ENCODE data around the gene TMEM238L. TPM values are rescaled to one million over a fixed set of nuclear protein-coding genes. Genes with fewer than 3 reads are reported as not detected.

The TMEM238L gene
- total RNA-seq, 1 donor from 2014 or later, result not detected

DNA sequence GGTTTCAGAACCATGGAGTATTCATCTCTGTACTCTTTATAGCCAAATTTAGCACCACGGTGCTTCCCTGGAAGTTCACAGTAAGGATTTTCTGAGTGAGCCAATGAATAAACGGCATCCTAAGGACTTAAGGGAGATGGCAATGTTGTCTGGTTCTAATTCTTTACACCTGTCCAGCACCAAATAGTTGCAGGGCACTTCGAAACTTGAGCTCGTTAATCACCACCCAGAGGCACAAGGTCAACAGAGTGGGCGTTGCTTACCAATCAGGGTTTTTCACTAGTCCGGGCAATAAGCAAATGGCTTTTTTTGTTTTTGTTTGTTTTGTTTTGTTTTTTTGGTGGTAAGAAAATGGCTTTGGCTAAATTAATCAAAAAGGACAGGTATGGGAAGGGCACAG is 45.8 kb downstream of the TMEM238L start:
- DNase-seq (ENCODE audit: low spot score), result no peak
- TF ChIP-seq, protein P1, sequence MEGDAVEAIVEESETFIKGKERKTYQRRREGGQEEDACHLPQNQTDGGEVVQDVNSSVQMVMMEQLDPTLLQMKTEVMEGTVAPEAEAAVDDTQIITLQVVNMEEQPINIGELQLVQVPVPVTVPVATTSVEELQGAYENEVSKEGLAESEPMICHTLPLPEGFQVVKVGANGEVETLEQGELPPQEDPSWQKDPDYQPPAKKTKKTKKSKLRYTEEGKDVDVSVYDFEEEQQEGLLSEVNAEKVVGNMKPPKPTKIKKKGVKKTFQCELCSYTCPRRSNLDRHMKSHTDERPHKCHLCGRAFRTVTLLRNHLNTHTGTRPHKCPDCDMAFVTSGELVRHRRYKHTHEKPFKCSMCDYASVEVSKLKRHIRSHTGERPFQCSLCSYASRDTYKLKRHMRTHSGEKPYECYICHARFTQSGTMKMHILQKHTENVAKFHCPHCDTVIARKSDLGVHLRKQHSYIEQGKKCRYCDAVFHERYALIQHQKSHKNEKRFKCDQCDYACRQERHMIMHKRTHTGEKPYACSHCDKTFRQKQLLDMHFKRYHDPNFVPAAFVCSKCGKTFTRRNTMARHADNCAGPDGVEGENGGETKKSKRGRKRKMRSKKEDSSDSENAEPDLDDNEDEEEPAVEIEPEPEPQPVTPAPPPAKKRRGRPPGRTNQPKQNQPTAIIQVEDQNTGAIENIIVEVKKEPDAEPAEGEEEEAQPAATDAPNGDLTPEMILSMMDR (IDR thresholded peaks at IDR 0.05), result no peak
- H3K4me1 Mint-ChIP-seq (ENCODE audit: low read depth), result no peaks in the 10 kb centered on the region
- H3K36me3 Mint-ChIP-seq (ENCODE audit: low read depth), result no peaks in the 10 kb centered on the region
- H3K9me3 Mint-ChIP-seq (ENCODE audit: low read depth), result no peaks in the 10 kb centered on the region
- H3K27me3 Mint-ChIP-seq (ENCODE audit: low read depth), result peaks cover 6% of the 10 kb centered on the region
- no peak overlapping the region for H3K4me3 Mint-ChIP-seq (ENCODE audit: unreplicated experiment)
- H3K27ac Mint-ChIP-seq (ENCODE audit: unreplicated experiment), result no peak overlapping the region

DNA sequence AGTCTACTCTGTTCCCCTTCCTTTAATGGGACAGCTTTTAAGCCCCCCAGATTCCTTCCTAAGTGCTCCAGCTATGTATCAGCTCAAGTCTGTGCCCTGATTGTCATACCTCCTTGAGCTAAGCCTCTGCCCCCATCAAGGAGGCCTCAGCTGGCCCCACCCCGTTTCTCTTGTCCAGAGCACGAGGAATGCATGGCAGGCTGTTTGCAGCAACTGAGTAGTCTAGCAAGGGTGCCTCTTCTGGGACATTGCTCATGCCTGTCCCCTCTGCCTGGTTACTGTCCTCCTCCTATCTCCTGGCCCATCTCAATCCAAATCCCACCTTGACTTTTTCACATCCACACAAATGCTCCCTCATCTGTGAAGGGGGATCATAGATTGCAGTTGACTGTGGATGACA is 46.3 kb downstream of the TMEM238L start:
- peaks cover 6% of the 10 kb centered on the region for H3K27me3 Mint-ChIP-seq (ENCODE audit: low read depth)
- no peaks in the 10 kb centered on the region for H3K36me3 Mint-ChIP-seq (ENCODE audit: low read depth)
- H3K4me1 Mint-ChIP-seq (ENCODE audit: low read depth), result no peaks in the 10 kb centered on the region
- H3K9me3 Mint-ChIP-seq (ENCODE audit: low read depth), result no peaks in the 10 kb centered on the region
- DNase-seq (ENCODE audit: low spot score), result no peak
- no peak overlapping the region for H3K27ac Mint-ChIP-seq (ENCODE audit: unreplicated experiment)
- no peak overlapping the region for H3K4me3 Mint-ChIP-seq (ENCODE audit: unreplicated experiment)
- TF ChIP-seq, protein P1 (IDR thresholded peaks at IDR 0.05), result no peak

DNA sequence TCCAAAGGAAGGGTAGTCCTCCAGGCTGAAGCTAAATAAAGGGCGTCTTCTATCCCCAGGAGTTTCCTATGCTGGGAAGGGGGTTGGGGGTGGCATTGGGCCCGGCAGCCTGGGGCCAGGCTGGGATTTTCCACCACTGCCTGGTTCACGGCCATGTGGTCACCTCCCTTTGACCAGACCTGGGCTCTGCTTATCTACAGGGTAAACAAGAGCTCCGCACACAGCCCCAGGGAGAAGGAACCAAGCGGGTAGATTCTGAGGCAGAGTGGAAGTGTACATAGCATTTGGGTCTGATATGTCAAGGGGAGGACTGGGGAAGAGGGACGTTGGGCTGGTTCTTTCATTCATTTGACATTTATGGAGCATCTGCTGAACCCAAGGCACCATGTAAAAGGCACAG is 46.8 kb downstream of the TMEM238L start:
- H3K27ac Mint-ChIP-seq (ENCODE audit: unreplicated experiment), result no peak overlapping the region
- H3K9me3 Mint-ChIP-seq (ENCODE audit: low read depth), result no peaks in the 10 kb centered on the region
- H3K27me3 Mint-ChIP-seq (ENCODE audit: low read depth), result peaks cover 6% of the 10 kb centered on the region
- no peaks in the 10 kb centered on the region for H3K4me1 Mint-ChIP-seq (ENCODE audit: low read depth)
- H3K36me3 Mint-ChIP-seq (ENCODE audit: low read depth), result no peaks in the 10 kb centered on the region
- TF ChIP-seq, protein P1 (IDR thresholded peaks at IDR 0.05), result no peak
- no peak for DNase-seq (ENCODE audit: low spot score)
- H3K4me3 Mint-ChIP-seq (ENCODE audit: unreplicated experiment), result no peak overlapping the region

DNA sequence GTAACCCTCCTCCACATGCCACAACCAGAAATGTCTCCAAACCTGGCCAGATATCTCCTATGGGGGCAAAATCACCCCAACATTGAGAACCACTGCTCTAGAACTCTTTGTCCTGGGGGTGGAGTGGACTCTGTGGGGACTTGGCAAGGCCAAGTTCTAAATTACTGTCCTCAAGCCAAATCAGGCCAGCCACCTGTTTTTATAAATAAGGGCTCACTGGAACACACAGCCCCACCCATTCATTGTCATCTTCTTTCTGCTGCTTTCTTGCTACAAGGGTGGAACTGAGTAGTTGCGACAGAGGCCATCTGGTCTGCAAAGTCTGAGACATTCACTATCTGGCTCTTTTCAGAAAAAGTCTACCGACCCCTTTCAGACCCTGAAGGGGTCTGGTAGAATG is 47.3 kb downstream of the TMEM238L start:
- Mint-ChIP-seq H3K4me3 (ENCODE audit: unreplicated experiment) (no peak overlapping the region), H3K27me3 (ENCODE audit: low read depth) (peaks cover 10% of the 10 kb centered on the region), H3K36me3 (ENCODE audit: low read depth) (no peaks in the 10 kb centered on the region), H3K27ac (ENCODE audit: unreplicated experiment) (no peak overlapping the region), H3K9me3 (ENCODE audit: low read depth) (no peaks in the 10 kb centered on the region), H3K4me1 (ENCODE audit: low read depth) (no peaks in the 10 kb centered on the region)
- DNase-seq (ENCODE audit: low spot score), result no peak
- TF ChIP-seq, protein P1 (IDR thresholded peaks at IDR 0.05), result no peak

DNA sequence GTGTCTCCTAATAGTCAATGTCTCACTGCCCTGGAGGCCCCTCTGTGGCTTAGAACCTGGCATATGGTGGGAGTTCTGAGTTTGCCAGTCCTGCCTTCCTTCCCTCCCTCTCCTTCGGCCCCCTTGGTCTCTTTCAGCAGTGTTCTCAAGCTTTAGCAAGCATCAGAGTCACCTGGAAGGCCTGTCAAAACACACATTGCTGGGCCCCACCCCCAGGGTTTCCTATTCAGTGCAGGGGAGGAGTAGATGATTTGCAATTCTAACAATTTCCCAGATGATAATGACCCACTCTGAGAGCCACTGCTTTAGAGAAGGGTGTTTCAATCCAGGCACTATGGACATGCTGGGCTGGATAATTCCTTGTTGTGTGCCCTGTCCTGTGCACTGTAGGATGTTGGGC is 47.7 kb downstream of the TMEM238L start:
- TF ChIP-seq, protein P1 (IDR thresholded peaks at IDR 0.05), result no peak
- no peak overlapping the region for H3K27ac Mint-ChIP-seq (ENCODE audit: unreplicated experiment)
- no peaks in the 10 kb centered on the region for H3K4me1 Mint-ChIP-seq (ENCODE audit: low read depth)
- H3K4me3 Mint-ChIP-seq (ENCODE audit: unreplicated experiment), result no peak overlapping the region
- no peaks in the 10 kb centered on the region for H3K9me3 Mint-ChIP-seq (ENCODE audit: low read depth)
- no peaks in the 10 kb centered on the region for H3K36me3 Mint-ChIP-seq (ENCODE audit: low read depth)
- H3K27me3 Mint-ChIP-seq (ENCODE audit: low read depth), result peaks cover 11% of the 10 kb centered on the region
- DNase-seq (ENCODE audit: low spot score), result no peak
